CMK (cell line): ENCODE results near the gene ALOX15B.
"Not testable (repeated sequence)": the region's sequence is repeated elsewhere in the genome, so short reads cannot be mapped to it uniquely, and the experiment has no call there.

ENCODE experiments used
- DNase-seq: peaks from one replicate; pipeline ENCODE4 v3.0.0-alpha.2; 2010; ENCODE audit warnings: low read depth

The ALOX15B gene

DNA sequence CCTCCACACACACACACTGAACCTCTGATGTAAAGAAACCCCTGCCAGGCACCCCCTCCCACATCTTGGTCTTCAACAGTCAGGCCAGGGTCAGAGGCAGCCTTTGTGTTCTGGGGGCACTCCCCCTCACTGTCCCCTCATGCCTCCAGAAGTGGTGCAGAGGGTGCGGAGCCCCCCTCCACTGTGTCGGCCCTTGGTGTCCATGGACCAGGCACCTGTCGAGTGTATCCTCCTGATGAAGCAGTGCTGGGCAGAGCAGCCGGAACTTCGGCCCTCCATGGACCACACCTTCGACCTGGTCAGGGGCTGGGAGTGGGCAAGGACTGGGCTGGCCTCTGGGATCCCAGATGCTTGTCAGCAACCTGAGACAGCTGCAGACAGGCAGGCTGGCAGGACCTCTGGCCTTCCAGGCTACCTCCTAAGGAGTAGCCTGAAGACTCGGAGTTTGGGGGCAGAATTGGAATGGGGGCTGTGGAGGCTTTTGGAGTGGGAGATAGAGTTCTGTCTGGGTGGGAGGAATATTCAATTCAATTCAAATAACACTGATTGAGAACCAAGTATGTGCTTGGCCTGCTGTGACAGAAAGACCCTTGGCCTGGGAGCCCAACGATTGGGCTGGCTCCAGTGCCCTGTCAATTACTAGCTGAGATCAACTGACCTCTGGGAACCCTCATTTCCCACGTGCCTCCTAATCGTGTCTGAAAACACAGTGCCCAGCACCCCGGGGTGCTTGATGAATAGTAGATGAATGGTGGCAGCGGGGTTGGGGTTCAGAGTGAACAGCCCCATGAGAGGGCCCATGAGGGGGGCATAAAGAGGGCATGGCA lies 24.9 kb upstream of the ALOX15B start:
- no peak for DNase-seq

GRCh38 chr17:8014558-8014850 lies 24.4 kb upstream of the ALOX15B start:
- DNase-seq = no peak

DNA sequence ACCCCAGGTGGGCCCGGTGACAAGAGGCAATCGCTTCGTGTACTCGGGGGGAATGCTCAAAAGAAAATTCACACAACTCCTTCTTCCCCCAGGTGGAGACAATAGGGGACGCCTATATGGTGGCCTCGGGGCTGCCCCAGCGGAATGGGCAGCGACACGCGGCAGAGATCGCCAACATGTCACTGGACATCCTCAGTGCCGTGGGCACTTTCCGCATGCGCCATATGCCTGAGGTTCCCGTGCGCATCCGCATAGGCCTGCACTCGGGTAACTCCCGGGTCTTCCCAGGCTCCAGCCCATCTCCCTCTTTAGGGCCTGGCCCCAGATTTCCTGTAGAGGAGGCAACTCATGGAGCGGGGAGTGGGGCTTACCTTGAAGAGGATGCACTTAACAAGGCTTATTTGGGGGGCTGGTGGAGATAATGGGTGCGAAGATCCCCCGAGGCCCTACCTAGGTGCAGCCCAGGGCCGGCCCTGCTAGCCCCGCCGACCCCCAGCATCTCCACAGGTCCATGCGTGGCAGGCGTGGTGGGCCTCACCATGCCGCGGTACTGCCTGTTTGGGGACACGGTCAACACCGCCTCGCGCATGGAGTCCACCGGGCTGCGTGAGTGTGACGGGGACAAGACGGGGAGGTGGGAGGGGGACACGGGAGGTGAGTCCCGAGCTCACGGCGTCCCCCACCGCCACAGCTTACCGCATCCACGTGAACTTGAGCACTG lies 23.5 kb upstream of the ALOX15B start:
- DNase-seq = no peak

DNA sequence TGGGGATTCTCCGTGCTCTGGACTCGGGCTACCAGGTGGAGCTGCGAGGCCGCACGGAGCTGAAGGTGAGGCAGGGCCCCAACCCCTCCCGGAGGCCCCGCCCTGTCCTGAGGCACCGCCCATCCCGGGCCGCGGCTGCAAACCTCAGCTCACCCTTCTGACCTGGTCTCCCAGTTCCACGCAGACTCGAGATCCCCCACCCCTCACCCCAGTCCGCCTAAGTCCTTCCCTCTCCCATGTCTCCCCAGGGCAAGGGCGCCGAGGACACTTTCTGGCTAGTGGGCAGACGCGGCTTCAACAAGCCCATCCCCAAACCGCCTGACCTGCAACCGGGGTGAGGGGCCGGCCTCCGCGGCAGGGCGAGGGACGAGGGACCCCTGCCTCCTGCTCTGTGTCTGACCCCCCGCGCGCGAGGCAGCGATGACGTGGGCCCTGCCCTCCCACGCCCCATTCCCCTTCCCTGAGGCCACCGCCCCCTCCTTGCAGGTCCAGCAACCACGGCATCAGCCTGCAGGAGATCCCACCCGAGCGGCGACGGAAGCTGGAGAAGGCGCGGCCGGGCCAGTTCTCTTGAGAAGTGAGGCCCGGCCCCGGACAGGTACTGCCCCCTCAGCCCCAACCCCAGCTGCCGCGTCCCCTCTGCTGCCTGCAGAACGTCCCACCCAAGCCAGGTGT lies 22.8 kb upstream of the ALOX15B start:
- no peak for DNase-seq

- no peak for DNase-seq
These were observed 22.0 kb upstream of the ALOX15B start for GRCh38 chr17:8016632-8017424.

DNA sequence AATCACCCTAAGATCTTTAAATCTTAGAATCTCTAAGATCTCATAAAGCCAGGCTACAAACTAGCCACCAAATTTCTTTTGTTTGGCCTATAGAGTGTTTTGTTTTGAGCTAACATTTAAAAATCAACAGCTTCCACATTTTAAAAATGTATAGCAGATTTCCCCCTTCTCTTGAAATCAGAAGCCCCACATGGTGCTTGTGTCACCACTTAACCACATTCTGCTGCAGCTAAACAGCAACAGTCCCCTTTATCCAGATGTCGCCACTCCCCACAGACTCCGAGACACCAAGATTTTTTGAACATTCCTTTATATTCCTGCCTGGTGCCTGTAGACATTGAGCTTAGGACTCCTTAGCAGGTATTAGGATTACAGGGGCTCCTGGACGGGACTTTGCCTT lies 20.4 kb upstream of the ALOX15B start:
- no peak for DNase-seq

DNA sequence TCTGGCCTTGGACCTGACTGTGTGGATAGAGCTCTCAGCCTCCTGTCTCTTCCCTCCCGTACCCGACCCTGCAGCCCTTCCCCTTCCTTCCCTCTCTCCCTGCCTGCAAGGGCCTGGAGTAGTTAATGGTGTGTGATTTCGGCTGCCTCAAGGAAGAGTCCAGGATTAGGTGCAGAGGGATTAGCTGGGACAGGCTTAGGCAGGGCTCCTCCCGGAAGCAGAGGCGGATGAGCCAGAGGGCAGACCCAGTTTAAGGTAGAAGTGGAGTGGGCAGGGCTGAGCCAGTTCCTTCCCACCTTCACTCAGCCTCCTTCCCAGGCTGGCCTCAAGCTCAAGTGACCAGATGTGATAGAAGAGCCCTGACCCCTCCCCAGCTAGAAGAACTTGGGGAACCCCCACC lies 19.7 kb upstream of the ALOX15B start:
- DNase-seq = no peak

- DNase-seq = no peak
These were observed 18.9 kb upstream of the ALOX15B start for GRCh38 chr17:8019665-8020650.

DNA sequence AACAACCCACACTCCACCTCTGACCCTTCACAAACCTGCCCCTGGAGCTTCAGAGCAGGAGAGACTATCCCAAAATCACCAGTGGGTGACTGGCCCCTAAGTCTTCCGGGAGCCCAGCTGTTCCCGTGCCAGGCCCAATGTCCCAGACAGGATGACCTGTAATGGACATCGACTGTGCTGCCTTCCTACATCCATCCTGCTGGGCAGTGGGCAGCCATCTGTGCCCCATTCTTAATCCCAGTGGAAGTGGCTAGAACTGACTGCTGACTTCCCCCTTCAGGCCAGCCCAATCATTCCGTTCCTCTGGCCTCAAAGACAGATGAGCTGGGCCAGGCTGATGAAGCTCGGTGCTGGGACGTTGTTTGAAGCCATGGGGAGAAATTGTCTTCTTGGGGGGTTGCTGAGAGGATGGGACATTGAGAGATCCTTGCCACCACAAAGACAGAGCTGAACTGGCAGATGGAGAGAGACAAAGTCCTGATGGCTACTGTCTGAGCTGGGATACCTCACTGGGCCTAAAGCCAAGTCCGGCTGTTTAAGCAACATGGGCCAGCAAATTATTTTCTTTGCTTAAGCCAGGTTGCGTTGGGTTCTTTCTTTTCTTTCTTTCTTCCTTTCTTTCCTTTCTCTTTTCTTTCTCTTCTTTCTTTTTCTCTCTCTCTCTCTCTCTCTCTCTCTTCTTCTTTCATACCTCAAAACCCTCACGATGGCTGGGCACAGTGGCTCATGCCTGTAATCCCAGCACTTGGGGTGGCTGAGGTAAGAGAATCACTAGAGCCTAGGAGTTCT lies 17.9 kb upstream of the ALOX15B start:
- no peak for DNase-seq

DNA sequence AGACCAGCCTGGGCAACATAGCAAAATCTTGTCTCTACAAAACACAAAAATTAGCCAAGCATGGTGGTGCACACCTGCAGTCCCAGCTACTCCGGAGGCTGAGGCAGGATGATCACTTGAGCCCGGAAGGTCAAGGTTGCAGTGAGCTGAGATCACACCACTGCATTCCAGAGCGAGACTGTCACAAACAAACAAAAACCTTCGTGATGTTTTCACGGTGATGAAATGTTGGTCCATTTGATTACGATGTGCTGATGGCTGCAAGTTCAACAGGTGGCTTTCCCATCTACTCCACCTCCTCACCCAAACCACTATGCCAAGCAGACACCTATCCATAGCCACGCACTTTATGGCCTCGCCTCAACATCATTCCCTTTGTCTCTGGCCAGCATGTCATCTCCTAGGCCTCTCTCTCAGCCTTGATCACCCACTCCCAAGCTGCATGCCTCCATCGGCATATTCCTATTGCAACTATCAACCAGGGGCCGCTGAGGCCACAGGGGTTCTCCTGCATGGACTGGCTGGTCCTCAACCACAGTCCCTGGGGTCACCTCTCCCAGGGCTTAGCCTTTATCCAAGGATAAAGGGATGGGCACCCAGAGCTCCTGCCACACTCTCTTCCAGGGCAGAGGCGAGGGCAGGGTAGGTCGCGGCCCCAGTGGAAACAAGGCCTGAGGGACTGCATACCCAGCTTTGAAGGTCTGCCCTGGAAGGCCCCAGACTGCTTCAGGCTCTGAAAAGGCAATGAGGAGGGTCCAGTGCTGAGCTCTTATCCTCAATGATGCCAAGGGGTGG lies 17.1 kb upstream of the ALOX15B start:
- DNase-seq = no peak

DNA sequence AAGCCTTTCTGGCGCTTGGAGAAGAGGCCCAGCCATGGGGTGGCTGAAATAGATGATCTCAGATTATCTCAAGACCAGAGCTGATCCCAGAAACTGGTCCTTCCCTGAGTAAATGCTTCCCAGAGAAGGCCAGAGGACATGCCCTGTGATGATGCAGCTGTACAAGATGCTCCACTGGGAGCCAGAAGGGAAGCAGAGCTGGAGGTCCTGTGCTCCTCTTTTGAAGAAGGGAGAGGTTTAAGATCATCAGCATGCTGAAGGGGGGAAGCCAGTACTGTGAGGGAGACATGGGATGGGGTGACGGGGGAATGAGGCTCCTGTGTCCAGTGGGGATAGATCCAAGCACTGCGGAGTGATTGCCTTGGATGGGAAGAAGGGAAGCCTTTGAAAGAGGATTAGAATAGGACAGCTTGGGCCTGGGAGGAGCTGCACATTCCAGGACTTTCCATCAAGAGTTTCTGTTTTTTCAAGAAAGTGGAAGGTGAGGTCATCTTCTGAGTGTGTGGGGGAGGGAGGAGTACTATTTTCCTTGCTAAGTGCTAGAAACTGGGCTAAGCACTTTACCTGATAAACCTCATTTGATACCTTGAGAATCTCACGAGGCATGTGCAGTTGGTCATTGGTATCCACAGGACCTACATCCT lies 16.4 kb upstream of the ALOX15B start:
- no peak for DNase-seq

DNA sequence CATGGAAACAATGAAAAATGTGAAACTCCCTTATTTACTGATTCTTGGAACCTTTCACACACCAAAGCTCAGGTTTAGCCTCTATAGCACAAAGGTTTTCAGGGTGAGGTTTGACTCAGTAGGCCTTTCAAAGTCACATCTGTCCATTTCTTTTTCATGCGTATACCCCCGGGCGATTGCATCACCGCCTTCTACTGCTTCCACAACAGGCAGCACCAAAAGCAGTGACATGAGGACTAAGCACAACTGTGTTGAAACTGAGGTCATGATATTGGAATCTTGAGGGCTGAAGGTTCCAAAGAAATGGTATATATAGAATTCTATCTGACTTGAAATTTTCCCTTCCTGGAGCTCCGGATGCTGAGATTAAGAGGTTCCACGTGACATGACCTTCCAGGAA lies 14.7 kb upstream of the ALOX15B start:
- DNase-seq = not testable (repeated sequence)

DNA sequence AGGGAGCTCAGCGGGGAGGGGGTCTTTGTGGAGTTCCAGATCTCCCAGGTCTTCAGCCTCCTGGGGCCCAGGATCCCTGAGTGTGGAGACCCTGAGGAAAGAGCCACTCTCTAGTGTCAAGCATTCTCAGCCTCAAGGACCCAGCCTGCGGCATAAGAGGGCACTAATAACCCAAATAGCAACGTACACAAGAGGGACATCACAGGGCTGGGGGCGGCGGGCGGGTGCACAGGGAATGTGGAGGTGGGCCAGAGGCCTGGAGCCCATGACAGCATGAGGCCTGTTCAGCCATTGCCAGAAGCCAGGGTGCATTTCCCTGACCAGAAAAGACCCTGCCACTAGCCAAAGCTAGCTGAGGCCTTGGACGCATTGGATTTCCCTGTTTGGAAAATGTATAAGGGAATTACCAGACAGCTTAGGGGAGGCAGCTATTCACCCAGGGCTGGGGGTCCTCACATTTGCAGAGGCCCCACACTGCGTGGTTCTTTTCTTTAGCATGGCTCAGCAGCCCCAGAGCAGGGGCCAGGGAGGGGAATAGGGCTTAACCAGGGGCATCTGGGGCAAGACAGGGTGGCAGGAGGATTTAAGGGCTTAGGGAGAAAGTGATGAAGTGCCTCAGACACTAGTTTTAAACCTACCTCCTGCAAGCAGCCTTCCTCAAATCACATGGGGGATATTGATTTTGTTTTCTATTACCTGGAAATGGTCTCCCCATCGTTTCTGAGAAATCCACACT lies 13.5 kb upstream of the ALOX15B start:
- no peak for DNase-seq

GRCh38 chr17:8029121-8029520 lies 9.7 kb upstream of the ALOX15B start:
- DNase-seq = no peak

DNA sequence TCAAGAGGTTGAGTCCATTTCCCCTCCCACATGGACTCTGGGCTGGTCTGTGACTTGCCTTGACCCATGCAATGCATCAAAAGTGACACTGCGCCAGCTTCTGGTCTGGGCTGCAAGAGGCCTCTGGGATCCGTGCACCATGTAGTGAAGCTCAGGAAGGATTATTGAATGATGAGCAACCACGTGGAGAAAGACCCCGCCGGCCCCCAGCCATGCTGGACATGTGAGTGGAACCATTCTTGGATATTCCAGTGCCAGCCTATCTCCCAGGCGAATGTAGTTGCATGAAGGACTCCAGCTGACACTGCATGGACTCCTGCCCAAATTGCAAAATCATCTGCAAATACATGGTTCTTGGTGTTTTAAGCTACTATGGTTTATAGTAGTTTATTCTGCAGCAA lies 7.6 kb upstream of the ALOX15B start:
- no peak for DNase-seq

DNA sequence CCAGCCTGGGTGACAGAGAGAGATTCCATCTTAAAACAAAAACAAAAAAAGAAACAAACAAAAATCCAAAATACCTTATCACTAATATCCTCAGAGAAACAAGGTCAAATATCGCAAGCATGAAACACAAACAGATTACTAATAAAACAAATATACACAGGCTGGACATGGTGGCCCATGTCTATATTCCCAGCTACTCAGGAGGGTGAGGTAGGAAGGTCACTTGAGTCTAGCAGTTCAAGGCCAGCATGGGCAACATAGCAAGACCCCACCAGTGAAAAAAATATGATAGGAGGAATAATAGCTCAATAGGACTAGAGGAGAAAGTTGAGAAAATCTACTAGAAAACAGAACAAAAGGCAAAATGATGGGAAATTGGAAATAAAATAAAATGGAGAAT lies 6.9 kb upstream of the ALOX15B start:
- DNase-seq = no peak

DNA sequence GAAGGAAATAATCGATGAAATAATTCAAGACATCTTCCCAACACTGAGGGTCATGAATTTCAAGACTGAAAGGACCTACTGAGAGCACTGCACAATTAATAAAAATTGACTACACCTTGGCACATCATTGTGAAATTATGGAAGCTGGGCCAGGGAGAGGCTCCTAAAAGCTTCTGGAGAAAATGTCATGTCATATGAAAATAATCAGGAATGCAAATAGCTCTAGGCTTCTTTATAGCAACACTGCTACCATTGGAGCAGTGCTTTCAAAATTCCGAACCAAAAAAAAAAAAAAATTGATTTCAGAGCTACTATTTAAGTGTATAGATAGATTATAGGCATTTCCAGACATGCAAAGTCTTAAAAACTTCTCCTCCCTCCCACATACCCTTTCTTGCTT lies 6.4 kb upstream of the ALOX15B start:
- DNase-seq = no peak

DNA sequence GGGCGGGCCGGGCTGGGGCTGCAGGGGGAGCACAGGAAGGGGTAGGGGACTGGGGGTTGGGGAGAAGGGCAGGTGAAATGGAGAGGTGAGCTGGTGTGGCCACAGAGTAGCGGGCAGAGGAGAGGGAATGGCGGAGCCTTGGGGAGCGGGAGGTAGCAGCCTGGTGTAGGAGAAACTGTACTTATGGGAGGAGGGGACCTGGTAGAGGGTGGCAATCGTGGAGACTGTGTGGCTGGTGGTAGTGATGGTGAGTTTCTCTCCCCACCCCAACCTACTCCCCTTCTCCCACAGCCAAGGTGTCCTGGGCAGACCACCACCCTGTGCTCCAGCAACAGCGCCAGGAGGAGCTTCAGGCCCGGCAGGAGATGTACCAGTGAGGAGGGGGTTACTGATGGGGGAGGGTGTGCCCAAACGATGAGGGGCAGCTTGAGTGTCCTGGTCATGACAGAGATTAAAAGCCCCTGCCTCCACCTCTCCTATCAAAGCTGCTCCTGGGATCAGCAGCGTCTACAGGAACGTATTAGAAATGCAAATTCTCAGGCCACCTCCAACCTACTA lies 831 bp downstream of the ALOX15B start:
- DNase-seq = no peak
